Left lobe of liver (tissue), 2 donors: Measurements from ENCODE around the gene SGIP1. TPM values are rescaled to one million over a fixed set of nuclear protein-coding genes. Genes with fewer than 3 reads are reported as not detected.

Experiments used
- ATAC-seq: fragments of 200-7000 bp; cut with Tn5 transposase; one replicate; pipeline ENCODE4 v1.9.1; 2020; ENCODE audit warnings: mild to moderate bottlenecking, moderate library complexity
- DNase-seq: peaks from one replicate; pipeline ENCODE4 v3.0.0-alpha.2; 2020; ENCODE audit warnings: low spot score
- total RNA-seq: library from RNA; stranded (reverse); gene quantifications from one replicate; pipeline ENCODE4 v1.2.1, GENCODE V29; 2021
- donor health status: DM: no; HTN: no; CAD: no; lungs with moderate emphysema.
- donor health status: DM: no; HTN: yes; CAD: no.

Gene SGIP1
- total RNA-seq, 1 donor from 2014 or later = 0.30 TPM

DNA sequence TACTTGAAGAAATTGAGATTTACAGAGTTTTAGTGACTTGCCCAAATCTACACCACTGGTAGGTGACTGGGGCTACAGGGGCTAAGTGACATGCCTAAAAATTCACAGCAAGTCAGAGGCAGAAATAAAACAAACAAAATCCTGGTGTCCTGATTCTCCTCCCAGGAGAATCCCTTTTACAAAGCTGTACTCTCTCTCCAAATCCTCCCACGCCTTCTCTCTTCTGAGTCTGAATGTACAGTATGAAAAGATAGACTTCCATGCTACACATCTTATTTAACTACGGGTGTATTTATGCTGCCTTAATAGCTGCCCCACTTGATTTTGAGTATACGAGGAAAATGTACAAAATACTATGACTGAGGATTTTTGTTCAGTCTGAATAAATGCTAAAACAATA, 65.4 kb downstream of the SGIP1 start:
- ATAC-seq (no peak), DNase-seq (no peak)

DNA sequence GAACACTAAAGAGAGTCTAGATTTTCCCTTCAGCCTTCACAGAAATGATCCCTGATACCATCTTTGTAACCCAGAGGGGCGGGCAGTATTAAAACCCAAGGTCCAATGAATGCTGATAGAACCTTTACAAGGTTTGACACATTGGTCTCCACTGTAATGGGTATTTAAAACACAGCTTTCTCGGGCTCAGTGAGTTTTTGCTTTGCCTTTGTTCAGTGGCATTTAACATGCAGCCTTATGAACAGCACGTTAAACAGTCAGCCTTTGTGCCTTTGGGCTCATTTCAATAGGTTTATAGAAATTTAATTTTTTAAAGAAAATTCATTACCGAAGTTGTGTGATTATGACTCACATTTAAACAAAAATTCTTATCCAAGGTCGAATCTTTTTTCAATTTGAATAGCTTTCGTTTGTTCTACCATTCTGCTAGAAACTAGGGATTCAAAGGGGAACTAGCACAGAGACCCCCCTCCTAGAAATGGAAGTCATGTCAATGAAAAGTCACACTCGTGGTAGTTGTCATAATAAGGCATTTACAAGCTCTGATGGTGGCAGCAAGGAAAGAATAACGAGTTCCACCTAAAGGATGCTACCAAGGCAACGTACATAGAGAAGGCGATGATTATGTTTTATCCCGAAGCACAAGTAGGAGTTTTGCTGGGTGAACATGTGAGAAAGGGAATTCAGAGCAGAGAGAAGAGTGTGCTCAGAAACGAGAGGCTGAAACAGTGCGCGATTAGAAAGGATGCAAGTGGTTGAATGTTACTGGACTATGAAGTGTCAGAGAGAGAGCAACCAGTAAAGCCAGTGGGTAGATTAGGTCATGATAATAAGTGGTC, 66.2 kb downstream of the SGIP1 start:
- DNase-seq (no peak), ATAC-seq (no peak)

DNA sequence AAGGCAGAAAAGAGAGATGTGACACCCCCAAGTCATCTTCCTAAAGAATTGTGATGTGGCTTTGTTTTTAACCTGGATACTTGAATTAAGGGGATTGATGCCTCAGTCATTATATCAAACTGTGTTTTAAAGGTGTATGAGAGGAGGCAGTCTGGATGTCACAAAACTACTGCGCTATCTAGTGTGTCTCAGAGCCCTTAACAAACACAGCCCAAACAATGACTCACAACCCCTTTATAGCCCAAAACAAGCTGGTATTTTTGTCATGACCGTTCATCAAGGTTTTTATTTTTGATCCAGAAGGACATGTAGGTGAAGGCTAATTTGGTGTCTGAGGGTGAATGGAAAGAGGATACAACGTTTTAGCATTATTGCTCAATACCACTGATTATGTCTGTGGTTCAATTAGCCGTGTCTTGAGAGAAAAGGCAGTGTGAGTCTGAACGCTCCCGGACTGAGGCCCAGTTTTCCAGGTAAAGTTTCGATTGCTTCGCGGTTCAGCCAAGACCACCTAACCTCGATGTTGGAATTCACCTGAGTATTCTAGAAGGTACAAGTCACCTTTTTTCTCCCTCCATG, 71.6 kb downstream of the SGIP1 start:
- DNase-seq (no peak), ATAC-seq (no peak)

DNA sequence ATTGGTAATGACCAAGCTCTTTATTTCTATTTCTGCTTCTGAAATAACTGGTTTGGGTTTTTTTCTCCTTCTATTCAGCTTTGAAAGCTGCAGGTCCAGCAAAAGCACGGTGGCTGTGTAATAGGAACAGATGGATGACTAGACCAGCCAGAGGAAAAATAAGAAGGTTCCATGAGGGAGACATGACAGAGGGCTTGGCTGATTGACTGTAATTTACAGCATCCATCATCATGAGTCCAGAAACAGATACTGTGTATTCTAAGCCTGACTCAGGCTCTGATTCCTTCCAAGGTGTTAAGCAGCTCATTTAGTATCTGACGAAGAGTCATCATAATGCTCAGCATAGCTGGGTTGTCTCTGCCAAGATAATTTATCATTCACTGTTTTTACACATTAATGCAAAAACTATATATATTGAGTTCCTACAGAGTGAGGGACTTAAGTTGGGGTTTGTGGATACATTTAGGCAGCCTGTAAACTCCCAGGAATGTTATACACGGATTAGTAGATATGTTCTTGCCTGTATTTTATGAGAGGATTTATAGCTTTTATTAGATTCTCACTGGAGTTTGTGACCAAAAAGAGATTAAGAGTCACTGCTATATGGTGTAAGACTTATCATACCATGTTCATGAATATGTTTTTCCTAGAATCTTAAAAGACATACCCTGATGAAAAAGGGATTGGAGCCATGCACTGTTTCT, 72.6 kb downstream of the SGIP1 start:
- ATAC-seq = no peak
- no peak for DNase-seq

DNA sequence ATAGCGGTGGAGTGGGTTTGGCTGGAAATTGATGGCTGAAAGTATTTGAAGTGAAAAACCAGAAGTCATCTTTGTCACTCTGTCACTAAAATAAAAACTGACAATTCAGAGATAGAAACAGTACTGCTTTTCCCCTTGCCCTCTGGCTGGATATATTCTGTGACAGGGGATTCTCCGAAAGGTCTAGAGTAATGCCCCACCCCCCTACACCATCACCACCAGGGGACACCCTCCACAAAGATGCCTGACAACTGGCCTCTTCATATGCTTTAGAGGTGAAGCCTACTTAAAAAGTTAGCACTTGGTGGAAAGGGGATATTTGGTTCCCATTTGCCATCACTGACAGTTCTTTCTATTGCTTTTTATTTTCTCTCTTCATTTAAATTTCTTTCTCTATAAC, 73.5 kb downstream of the SGIP1 start:
- ATAC-seq (no peak), DNase-seq (no peak)

DNA sequence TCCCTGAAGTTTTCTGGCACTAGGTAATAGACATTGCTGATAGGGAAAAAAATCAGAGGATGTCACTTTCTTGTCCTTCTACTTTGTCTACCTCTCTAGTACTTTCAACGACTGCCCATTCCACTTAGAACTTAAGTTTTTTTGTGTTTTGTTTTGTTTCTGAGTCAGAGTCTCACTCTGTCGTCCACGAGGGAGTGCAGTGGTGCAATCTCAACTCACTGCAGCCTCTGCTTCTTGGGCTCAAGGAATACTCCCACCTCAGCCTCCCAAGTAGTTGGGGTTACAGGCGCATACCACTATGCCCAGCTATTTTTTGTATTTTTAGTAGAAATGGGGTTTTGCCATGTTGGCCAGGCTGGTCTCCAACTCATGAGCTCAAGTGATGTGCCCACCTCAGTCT, 79.2 kb downstream of the SGIP1 start:
- DNase-seq = no peak
- no peak for ATAC-seq

DNA sequence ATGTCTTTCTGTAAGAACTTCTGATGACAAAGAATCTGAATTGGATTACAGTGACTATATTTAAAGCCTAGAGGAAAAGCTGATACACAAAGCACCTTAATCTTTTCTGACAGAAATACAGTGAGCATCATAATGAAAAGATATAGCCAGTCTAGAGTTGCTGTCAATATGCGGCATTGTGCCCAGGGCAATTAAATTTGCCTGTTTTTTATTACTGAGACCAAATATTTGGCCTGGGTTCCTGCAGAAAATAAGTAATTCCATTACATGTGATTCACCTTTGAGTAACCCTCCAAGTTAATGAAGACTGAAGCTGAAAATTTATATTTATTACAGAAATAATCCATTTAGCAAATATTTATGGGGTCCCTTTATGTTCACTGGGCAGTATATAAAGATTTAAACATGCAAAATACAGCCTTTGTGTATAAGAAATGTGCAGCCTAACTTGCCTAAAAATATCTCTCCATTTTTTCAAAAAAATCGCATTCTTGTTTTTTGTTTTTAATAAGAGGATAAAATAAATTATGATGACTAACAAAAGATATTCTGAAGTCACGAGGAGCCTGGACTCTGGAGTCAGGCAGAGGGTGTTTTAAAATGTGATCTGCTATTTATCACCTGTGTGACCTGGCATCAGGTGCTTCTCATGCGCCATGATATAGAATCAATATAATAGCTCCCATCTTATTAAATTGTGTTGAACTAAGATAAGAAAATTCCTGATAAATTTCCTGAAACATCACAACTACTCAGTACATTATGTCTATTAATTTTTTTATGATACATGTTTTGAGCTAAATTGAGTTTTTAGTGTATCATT, 83.6 kb downstream of the SGIP1 start:
- DNase-seq = no peak
- no peak for ATAC-seq

DNA sequence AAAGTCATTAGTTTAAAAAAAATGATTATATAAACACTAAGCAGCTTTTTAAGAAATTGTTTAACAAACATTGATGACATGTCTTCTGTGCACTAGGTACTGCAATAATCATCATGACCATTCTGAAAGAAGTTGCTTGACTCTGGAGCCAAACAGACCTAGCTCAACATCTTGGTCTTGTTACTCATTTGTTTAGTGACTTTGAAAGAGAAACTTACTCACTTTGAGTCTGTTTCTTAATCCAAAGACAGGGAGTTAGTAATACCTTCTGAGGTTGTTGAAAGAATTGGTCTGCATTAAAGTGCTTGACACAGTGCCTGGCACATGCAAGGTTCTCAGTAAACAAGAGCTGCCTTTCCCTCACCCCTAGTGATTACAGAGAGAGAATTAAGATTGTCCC, 84.4 kb downstream of the SGIP1 start:
- ATAC-seq (no peak), DNase-seq (no peak)

DNA sequence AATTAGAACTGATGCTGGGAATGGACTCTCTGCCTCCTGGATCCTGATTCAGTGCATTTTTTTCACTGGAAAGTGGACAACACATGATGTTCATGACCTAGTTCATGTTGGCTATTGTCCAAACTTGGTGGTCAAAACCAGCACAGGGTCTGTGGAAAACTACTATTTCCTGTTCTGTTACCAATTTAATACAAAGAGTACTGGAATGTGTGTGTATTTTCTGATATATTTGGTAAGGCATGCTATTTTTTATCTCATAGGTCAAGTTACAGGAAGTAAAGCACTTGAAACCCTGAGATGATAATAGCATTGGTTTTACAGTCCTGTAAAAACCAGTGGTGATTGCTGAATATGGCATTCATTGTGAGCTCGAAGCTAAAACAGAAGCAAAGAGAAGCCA, 89.9 kb downstream of the SGIP1 start:
- no peak for ATAC-seq
- DNase-seq = no peak

DNA sequence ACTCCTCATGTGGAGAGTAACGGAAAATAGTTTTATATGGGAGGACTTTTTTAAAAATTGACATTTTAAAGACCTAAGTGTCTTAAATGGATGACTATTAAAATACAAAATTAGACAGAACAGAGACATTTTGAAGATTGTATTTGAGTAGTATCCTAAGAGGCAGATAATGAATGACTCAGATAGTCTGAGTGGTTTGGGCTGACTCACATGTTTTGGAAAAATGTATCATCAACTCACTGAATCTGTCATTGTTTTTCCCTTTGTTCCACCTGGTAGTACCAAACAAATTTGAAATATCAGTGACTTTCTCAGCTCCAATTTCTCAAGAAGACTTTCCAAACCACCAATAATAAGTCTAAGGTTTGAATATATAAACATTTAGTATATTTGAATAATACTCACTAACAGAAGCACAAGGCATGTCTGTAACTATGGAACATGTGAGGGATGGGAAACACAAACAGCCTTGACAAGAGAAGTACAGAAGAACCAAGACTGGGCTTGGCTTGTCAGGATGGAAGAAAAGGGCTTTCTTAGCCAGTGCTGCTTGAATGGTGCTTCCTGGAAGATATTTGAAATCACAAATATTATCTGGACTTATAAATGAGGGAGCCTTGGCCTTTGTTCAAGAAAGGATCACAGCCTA, 90.6 kb downstream of the SGIP1 start:
- no peak for ATAC-seq

DNA sequence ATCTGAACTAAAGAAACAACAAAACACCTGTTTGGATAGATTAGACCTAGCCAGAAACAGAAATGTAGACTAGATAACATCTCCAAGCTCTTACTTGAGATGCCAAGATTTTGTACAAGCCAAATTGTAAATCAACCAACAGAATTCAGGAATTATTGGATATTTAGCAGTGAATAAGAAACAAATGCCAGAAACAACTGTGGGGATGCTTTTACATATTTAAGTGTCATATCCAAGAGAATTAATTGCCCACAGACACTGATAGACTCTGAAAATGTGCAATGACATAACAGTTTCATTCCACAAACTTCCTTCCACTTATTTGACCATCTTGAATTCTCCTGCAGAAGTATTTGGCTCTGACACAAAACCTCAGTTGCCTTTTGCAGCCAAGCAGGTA, 92.3 kb downstream of the SGIP1 start:
- DNase-seq = no peak

More for the DNA sequence above, 90.6 kb downstream of the SGIP1 start:
- no peak for DNase-seq

DNA sequence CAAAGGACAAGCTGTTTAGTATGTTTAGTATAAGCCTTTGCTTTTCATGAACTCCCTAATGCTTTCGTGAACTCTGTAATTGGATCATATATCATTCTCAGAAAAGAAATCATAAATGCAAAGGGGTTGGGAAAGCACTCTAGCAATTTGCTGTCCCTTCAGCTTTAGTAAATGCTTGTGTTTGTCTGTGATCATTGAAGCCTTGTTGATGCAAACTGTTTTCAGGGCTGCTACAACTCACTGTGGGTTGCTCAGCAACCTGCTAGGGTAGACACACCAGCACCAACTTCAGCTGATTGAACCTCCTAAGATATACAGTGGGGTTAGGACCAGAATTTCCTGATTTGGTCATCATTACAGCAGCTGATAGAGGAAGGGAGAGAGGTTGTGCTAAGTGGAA, 95.0 kb downstream of the SGIP1 start:
- DNase-seq = no peak
- no peak for ATAC-seq

More for the DNA sequence above, 92.3 kb downstream of the SGIP1 start:
- ATAC-seq = no peak

DNA sequence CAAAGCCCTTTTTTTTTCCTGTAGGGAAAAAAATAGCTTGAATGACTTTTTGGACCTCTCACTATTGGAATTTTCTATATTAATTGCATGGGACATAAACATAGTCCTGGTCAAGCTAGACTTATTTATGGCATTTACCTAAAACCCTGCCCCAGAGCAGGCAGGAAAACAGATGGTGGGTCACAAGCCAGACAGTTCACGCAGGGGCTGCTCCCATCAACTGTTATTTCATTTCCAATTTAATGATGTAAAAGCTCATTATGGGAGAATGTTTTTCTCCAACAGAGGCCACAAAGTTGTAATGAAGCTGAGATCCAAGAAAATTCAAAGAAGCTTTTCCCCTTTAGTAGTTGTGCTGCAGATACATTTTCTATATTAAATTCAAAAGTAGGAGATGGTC, 99.2 kb downstream of the SGIP1 start:
- ATAC-seq = no peak
- DNase-seq = no peak

DNA sequence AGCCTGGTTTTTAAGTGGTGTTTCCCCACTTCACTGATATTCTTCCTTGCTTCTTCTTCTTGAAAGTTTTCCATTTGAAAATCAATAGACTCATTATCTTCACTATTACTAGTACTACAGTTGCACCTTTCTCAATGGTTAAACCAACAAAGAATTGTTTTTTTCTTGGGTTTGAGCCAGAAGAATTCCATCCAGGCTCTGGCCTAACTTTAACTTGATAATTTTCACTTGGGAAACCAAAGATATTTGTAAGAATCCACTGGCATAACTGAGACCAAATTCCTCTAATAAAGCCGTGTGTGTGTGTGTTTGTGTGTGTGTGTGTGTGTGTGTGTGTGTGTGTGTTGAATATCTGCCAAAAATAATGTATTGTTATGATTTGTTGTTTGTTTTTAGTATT, 103.2 kb downstream of the SGIP1 start:
- ATAC-seq = no peak
- DNase-seq = no peak

DNA sequence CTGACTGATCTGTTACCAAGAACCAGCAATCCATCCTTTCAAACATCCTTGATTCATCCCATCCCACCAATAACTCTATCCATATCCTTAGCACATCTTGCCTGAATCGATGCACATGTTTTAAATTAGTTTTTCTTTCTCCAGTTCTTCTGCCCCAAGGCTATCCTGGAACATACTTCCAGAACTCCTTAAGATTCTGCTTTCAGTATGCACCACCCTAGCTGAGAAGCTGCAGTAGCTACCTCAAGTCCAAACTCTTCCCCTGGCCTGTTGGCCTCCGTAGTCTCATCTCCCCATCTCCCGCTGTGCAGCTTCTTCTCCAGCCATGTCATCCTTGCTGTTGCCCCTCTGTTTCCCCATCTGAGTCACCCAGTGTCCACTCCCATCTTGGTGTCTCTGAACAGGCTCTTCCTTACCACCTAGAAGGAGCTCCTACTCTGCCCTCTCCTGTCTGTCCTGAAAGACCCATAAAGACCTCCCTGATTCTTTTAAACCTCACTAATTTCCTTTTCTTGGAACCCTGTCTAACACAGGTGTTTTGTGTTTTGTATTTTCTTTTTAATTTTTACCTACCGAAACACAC, 108.0 kb downstream of the SGIP1 start:
- DNase-seq (no peak), ATAC-seq (no peak)

DNA sequence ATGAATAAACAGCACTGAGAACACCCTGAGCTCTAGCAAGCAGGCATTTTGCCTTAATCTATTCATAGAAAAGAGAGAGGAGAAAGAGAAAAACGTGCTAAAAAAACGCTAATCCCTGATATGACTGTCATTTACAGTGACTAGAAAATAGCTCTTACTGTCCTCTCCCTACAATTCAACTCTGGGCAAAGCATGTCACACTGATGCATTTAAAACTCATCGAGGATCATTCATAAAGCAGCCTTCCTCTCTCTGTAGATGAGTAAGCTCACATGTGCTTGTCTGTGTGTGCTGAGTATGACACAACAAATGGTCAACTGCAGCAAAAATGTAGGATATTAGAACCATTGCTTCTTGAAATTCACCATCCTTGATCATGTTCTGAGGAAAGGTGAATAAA, 109.0 kb downstream of the SGIP1 start:
- DNase-seq = no peak
- no peak for ATAC-seq

DNA sequence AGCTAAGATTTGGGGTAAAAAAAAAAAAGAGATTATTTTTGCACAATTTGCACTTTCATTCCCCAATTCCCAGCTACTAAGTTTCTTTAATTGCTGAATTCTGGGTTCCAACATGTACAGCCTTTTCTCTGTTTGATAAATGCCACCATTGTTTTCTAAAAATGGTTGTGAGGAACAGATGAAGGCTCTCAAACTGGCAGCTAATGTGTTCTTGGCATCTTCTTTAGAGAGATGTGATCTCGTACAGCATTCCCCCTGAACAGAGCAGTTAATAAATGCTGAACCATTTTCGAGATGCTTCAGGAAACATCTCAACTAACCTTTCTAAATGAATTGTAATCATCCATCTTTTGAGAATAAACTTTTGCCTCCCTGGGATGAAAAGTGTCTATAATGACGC, 110.4 kb downstream of the SGIP1 start:
- DNase-seq = no peak
- no peak for ATAC-seq

DNA sequence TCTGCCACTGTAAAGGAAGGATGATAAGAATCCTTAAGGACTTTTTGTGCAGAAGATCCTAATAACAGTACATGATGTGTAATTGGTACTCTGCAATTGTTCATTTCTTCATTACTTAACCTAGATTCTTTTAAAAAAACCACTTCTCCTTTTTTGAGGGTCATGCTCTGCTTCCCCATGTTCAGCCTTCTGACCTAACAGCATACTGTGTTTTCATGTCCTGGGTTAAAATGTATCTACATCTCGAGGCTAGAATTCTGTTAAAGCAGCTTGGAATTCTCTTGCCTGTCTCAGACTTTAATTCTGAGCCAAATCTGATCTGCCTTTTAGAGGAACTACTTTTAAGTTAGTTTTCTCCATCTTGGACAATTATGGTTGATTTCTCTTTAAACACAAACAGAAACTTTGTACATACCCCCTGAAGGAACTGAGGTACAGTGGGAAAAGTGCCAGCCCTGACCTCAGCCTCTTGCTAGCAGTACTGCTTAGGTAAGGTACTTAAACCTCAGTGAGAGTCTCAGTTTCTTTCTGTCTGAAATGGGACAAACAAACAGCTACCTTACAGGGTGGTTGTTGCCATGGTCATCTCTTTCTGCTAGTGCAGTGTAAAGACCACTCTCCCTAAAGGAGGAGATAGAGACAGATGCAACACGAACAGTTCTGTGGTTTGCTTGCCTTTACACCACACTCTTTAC, 115.1 kb downstream of the SGIP1 start:
- no peak for ATAC-seq
- DNase-seq = no peak

DNA sequence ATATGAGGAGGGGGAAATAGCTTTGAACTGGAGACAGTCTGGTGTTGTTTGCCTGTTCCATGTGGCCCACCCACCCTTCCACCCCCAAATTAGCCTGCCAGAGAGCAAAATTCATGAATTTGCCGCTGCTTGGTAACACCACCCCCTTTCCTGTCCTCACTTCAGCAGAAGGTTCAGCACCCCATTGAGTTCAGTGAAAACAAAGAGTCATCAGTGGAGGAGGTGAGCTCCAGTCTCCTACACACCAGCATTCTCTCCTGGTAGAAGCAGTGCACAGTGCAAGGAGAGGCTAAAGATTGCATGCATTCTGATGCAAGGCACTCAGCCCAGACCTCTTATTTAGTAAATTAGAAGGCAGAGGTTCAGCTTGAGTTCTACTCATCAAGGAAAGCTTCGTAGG, 118.6 kb downstream of the SGIP1 start:
- no peak for ATAC-seq
- no peak for DNase-seq

DNA sequence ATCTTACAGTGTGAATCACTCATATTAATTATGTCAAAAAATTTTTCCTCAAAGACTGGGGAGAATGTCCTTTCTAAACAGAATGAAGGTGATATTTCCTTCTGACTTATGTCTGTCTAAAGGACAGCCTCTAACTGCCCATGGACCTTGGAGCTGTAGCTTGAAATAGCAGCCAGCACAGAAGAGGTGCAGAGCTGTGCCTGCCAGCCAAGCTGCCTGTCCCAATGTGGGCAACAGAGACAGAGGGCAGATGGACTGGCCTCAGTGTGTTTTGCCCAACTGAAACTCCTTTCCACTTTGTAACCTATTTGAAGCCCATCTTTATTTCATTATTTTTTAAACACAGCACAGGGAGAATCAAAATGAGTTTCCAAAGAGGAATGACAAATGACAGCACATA, 120.7 kb downstream of the SGIP1 start:
- no peak for DNase-seq
- no peak for ATAC-seq
